NCI-H2196 (cell line): ENCODE measurements around the gene ANKDD1A.
A peak's percentile ranks its signal among the peaks of the same experiment; 100 is the strongest.

Experiments used
- DNase-seq: peaks from one replicate; lab custom pipeline; 2025; ENCODE audit not compliant: unreplicated experiment; lab: John Stamatoyannopoulos, UW

ANKDD1A gene

GRCh38 chr15:64960153-64960552 is 48.5 kb downstream of the ANKDD1A start:
- no peak for DNase-seq

GRCh38 chr15:64961013-64961412 is 49.3 kb downstream of the ANKDD1A start:
- no peak for DNase-seq

- no peak for DNase-seq
Measured at GRCh38 chr15:64969401-64969800, 57.7 kb downstream of the ANKDD1A start.

- DNase-seq: no peak
Measured at GRCh38 chr15:64970698-64971097, 59.0 kb downstream of the ANKDD1A start.

- DNase-seq: no peak
Measured at GRCh38 chr15:64975390-64975789, 63.7 kb downstream of the ANKDD1A start.

- no peak for DNase-seq
Measured at GRCh38 chr15:64979252-64979710, 67.6 kb downstream of the ANKDD1A start.

GRCh38 chr15:64981812-64982431 is 70.2 kb downstream of the ANKDD1A start:
- DNase-seq: no peak

GRCh38 chr15:64982472-64982871 is 70.8 kb downstream of the ANKDD1A start:
- no peak for DNase-seq

GRCh38 chr15:64985366-64986033 is 73.8 kb downstream of the ANKDD1A start:
- DNase-seq: no peak

- DNase-seq: no peak
Measured at GRCh38 chr15:64987136-64987535, 75.4 kb downstream of the ANKDD1A start.

- peak; percentile 84 for DNase-seq
Measured at GRCh38 chr15:64989416-64990167, 77.9 kb downstream of the ANKDD1A start, which contains the start of gene SPG21. Gene SPG21 (minus strand): TSS chr15:64989914. CDS start chr15:64983569, 6,345 bp downstream.

GRCh38 chr15:64990168-64990470 is 78.4 kb downstream of the ANKDD1A start:
- no peak for DNase-seq

- no peak for DNase-seq
Measured at GRCh38 chr15:64991536-64992135, 79.9 kb downstream of the ANKDD1A start.

- no peak for DNase-seq
Measured at GRCh38 chr15:64993290-64993689, 81.6 kb downstream of the ANKDD1A start.

GRCh38 chr15:64997066-64997465 is 85.4 kb downstream of the ANKDD1A start:
- no peak for DNase-seq

- no peak for DNase-seq
Measured at GRCh38 chr15:64997745-64998375, 86.2 kb downstream of the ANKDD1A start.

- no peak for DNase-seq
Measured at GRCh38 chr15:65004993-65005392, 93.3 kb downstream of the ANKDD1A start.

- DNase-seq: no peak
Measured at GRCh38 chr15:65006876-65007275, 95.2 kb downstream of the ANKDD1A start.
